H1 (cell line): ENCODE results near the gene DPPA4. TPM values are rescaled to one million over a fixed set of nuclear protein-coding genes. Genes with fewer than 3 reads are reported as not detected.

ENCODE experiments used
- polyA plus RNA-seq, 7 experiments: library from polyadenylated mRNA; depleted of rRNA in 3 of 7; stranded (reverse) in 5 of 7; unstranded in 2 of 7; fragments of >200 nt in 5 of 7; fragments of 200-250 nt in 2 of 7; gene quantifications; 1 replicate in 5 of 7; 2 replicates in 1 of 7; 4 replicates in 1 of 7; pipeline versions ENCODE4 v1.2.1 to v1.2.3, GENCODE V29; 2011 to 2013; ENCODE audit warnings: missing spikeins in 2 of 7, mixed read lengths in 2 of 7
- total RNA-seq: library from RNA; stranded (reverse); fragmentation: NEBNext Ultra II Directional; extraction: Animal tissue kit (Norgen Biotek cat#: 25700); gene quantifications from 2 replicates; pipeline ENCODE4 v1.2.1, GENCODE V29; 2021
- TF ChIP-seq, protein P1 (sequence below), 3 experiments: IDR thresholded peaks; 1 replicate in 2 of 3; 2 replicates in 1 of 3; pipeline versions ENCODE4 v1.5.1 to v1.6.1; 2011; ENCODE audit warnings: low read length in 3 of 3, mild to moderate bottlenecking in 3 of 3, inconsistent platforms in 2 of 3, low read depth in 1 of 3, moderate library complexity in 1 of 3; ENCODE audit not compliant: insufficient read depth in 1 of 3; ENCODE audit errors: control extremely low read depth in 1 of 3

DPPA4 gene
- total and polyA plus RNA-seq, 2 of the 8 experiments (the other 6 are each of a cell fraction or from before 2014, with no cell fraction given): 424 to 772 TPM

DNA sequence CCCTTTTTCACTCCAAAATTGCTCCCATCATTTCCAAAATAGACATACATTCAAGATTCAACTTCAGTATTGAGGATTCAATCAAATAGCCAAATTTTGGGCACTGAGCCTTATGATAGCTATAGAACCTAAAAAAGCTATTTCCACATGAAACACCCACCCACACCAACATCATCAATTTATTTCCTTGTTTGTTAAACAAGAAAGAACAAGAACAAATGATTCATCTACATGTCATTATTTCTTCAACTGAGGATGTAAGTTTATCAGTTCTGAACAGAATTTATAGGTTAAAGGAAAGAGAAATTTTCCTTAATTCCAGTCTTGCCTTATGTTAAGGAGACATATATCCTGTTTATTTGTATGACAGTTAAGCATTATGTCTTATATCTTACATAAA, 53.3 kb downstream of the DPPA4 start (continued):
- TF ChIP-seq, protein P1, sequence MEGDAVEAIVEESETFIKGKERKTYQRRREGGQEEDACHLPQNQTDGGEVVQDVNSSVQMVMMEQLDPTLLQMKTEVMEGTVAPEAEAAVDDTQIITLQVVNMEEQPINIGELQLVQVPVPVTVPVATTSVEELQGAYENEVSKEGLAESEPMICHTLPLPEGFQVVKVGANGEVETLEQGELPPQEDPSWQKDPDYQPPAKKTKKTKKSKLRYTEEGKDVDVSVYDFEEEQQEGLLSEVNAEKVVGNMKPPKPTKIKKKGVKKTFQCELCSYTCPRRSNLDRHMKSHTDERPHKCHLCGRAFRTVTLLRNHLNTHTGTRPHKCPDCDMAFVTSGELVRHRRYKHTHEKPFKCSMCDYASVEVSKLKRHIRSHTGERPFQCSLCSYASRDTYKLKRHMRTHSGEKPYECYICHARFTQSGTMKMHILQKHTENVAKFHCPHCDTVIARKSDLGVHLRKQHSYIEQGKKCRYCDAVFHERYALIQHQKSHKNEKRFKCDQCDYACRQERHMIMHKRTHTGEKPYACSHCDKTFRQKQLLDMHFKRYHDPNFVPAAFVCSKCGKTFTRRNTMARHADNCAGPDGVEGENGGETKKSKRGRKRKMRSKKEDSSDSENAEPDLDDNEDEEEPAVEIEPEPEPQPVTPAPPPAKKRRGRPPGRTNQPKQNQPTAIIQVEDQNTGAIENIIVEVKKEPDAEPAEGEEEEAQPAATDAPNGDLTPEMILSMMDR (IDR thresholded peaks at IDR 0.05; ENCODE audit: control extremely low read depth in 1 of 3, insufficient read depth in 1 of 3, low read depth in 1 of 3, low read length in 3 of 3): no peak
